ENCODE measurements around the gene PROX1.

- TF ChIP-seq CTCF (IDR thresholded peaks at IDR 0.05; ENCODE audit: borderline replicate concordance, extremely low read depth, low read length, poor library complexity, severe bottlenecking) = no peak
- TF ChIP-seq EZH2 (IDR thresholded peaks at IDR 0.05; ENCODE audit: borderline replicate concordance, low read depth, low read length, severe bottlenecking) = no peak
These were observed 70.3 kb downstream of the PROX1 start for GRCh38 chr1:214058076-214058475.

All from DND-41 (cell line).